DMS 273 (cell line): ENCODE data around the gene ERG.

ENCODE experiments used
- DNase-seq: peaks from one replicate; lab custom pipeline; 2025; ENCODE audit not compliant: unreplicated experiment; lab: John Stamatoyannopoulos, UW

ERG gene

GRCh38 chr21:38475519-38475918 is 22.8 kb downstream of the ERG start:
- no peak for DNase-seq

DNA sequence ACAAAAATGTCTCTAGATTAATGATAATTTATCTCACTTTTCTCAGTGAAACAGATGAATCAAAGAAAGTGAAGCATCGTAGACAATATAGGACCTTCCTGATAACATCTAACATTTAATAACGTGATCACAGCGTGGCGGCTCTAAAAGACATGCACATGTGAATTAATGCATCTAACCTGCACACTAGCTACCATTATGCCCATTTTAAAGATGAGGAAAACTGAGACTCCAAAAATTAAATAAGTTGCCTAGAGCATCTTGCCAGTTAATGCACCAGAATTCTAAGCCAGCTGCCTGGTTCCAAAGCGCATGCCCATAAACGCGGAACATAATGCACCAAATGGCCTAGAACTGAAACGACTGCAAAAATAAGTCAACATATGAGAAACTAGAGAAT is 23.5 kb downstream of the ERG start:
- no peak for DNase-seq

GRCh38 chr21:38474124-38474523 is 24.2 kb downstream of the ERG start:
- DNase-seq: no peak

- no peak for DNase-seq
These were observed 25.7 kb downstream of the ERG start for GRCh38 chr21:38472412-38473108.

- no peak for DNase-seq
These were observed 26.5 kb downstream of the ERG start for GRCh38 chr21:38471766-38472165.

GRCh38 chr21:38470755-38471154 is 27.5 kb downstream of the ERG start:
- no peak for DNase-seq

- DNase-seq: no peak
These were observed 28.6 kb downstream of the ERG start for GRCh38 chr21:38469642-38470041.

DNA sequence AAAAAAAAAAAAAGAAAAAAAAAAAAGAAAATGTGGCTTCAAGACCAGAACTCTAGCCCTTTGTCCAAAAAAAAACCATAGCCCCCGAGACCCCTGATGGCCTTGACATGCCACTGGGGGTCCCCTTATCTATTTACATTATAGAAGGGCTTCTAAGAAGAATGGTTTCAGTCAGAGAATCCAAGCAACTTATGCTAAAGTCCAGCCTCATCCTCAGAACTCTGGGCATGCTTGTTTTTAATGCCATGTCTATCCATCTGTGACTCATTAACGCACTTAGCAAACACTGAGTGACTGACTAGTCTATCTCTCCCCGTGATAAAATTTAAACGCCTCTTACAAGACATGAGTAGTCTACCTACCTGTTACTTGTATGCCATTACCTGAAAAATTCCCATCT is 29.3 kb downstream of the ERG start:
- no peak for DNase-seq

DNA sequence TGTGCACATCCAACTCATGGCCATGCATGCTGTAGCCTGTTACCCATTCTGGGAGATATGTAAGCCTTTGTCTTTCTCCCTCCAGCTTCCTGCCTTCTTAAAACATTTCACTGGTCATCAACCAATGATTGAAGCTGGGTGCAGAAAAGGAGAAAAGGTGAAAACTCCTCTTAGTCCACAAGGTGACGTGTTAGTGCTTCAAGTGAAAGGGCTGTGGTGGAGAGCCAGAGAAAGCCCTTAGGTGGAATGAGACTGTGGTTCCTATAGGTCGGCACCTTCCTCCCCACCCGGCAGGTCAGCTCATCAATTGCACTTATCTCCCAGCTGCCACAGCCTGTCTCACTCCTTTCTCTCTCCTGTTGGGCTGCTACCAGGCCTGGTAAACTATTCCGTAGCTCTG is 30.4 kb downstream of the ERG start:
- DNase-seq: no peak

DNA sequence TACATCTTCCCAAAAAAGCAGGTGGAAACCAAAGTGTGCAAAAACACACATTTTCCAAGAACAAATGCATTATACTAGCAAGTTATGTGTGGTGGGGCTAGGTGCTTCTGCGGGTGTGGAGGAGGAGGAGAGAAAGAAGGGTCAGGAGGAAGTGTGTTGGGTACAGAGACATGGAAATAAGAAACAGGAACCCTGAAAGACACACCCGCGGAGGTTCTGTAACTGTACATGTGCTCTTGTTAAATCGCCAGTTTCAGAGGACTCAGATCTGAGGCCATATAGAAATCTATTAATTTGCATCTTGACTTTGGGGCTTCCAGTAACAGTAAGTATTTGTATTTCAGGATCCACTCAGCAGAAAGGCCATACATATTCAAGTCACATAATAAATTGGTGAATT is 30.9 kb downstream of the ERG start:
- DNase-seq: no peak

GRCh38 chr21:38460171-38460742 is 38.0 kb downstream of the ERG start:
- DNase-seq: no peak

GRCh38 chr21:38459490-38459889 is 38.8 kb downstream of the ERG start:
- DNase-seq: no peak

DNA sequence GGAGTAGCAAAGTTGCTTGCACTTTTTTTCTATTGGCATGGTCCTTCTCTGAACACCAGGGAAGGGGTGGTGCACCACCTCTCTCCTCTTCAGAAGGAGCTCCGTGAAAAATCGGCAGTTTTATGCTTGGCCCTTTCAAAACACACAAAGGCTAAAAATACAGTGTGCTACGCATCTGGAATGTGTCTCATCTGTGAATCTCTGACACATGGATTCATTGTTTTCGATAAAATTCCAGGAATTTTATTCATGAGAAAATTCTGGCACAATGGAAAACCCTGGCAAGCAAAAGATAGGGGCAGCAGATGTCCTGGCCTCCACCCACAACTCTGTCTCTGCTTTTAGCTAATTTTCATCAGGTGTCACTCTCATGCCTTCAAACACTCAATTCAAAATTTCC is 42.9 kb downstream of the ERG start:
- no peak for DNase-seq

GRCh38 chr21:38454702-38455101 is 43.6 kb downstream of the ERG start:
- DNase-seq: no peak

GRCh38 chr21:38454161-38454560 is 44.1 kb downstream of the ERG start:
- no peak for DNase-seq

GRCh38 chr21:38448671-38449385 is 49.4 kb downstream of the ERG start:
- DNase-seq: no peak

DNA sequence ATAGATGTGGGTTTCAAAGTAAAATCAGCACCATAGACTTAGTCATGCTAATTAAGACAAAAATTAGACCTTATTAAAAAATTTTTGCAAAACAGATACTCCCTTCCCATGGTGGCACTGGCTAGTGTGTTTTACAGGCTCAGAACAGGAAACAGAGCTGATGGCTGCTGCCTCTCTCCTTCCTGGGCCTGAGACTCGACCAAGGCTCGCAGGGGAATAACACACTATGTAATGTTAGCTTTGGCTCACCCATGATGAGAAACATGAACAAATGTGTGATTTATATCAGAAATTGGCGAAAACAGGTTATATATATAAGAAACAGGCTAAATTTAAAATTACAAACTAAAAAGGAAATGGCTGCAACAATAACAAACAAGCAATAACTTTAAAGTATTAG is 50.7 kb downstream of the ERG start:
- DNase-seq: no peak

DNA sequence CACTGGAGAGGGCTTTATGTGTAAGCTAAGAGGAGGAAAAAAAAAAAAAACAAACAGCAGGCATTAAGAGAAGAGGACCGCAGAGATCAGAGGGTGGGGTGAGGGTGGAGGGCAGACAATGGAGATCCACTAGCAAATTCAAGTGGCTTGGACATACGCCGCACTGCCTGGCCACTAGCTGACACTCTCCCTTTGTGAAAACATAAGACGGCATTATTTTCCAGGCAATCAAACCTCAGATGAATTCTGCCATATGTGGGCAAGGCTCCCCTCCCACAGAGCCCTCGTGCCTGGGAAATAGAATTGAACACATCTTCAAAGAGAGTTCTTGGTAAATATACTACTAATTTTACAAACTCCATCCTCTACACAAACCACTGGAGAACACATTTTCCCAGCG is 53.6 kb downstream of the ERG start:
- DNase-seq: no peak

GRCh38 chr21:38443110-38443509 is 55.2 kb downstream of the ERG start:
- DNase-seq: no peak

DNA sequence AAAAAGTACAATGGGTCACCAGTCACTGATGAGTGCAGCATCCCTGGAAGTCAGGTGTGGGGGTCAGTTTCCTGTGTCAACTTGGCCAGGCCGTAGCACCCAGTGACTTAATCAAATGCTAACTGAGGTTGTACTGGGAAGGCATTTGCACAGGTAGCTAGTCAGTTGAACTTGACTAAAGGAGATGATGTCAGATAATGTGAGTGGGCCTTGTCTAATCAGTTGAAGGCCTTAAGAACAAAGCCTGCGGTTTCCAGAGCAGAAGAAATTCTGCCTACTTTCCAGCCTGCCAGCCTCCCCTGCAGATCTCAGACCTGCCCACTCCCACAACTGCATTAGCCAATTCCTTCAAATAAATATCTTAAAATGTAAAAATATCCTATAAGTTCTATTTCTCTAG is 57.1 kb downstream of the ERG start:
- no peak for DNase-seq

- DNase-seq: no peak
These were observed 57.5 kb downstream of the ERG start for GRCh38 chr21:38440746-38441145.

- DNase-seq: no peak
These were observed 58.3 kb downstream of the ERG start for GRCh38 chr21:38439957-38440356.

- DNase-seq: no peak
These were observed 58.9 kb downstream of the ERG start for GRCh38 chr21:38439426-38439825.
